Gastrocnemius medialis (tissue), 4 donors: ENCODE measurements around the gene SPDYE17.
"Not testable (repeated sequence)": the region's sequence is repeated elsewhere in the genome, so short reads cannot be mapped to it uniquely, and the experiment has no call there.

Experiments used
- CTCF ChIP-seq, 5 experiments: fragments of 450-650 bp in 3 of 5; fragments of 200-600 bp in 2 of 5; sonication (generic) in 2 of 5; IDR thresholded peaks in 4 of 5; conservative IDR thresholded peaks in 1 of 5; 1 replicate in 4 of 5; 2 replicates in 1 of 5; pipeline ENCODE4 v1.5.1; 2016 to 2019; ENCODE audit warnings: antibody characterized with exemption in 5 of 5, mild to moderate bottlenecking in 3 of 5, moderate library complexity in 3 of 5
- POLR2A ChIP-seq, 2 donors: fragments of 450-650 bp; IDR thresholded peaks; one replicate each; pipeline ENCODE4 v1.6.1; 2017; ENCODE audit warnings: antibody characterized with exemption in 2 of 2, mild to moderate bottlenecking in 2 of 2, moderate library complexity in 2 of 2

GRCh38 chr7:77002104-77002503, 30.1 kb downstream of the SPDYE17 start:
- not testable (repeated sequence) for TF ChIP-seq POLR2A (IDR thresholded peaks at IDR 0.05); CTCF (IDR thresholded peaks at IDR 0.05 in 4 of 5, conservative IDR thresholded peaks at IDR 0.05 in 1 of 5)
